Epithelial cell of proximal tubule (primary cell): ENCODE data around the gene PJA2. TPM values are rescaled to one million over a fixed set of nuclear protein-coding genes. Genes with fewer than 3 reads are reported as not detected.

ENCODE experiments used
- DNase-seq: peaks from one replicate; pipeline ENCODE4 v3.0.0-alpha.2; 2011; ENCODE audit warnings: low read depth
- H3K4me3 ChIP-seq: 2 replicates; pipeline ENCODE4 v1.5.1; 2011; ENCODE audit warnings: low read depth, mild to moderate bottlenecking, low read length
- CTCF ChIP-seq: conservative IDR thresholded peaks from 2 replicates; pipeline ENCODE4 v1.5.1; 2012; ENCODE audit warnings: low read depth, mild to moderate bottlenecking, low read length
- total RNA-seq: library from RNA; depleted of rRNA; stranded (reverse); fragments of >200 nt; gene quantifications from 2 replicates; pipeline ENCODE4 v1.2.3, GENCODE V29; 2015

Gene PJA2
- total RNA-seq, 1 donor from 2014 or later, result 42.3 TPM

GRCh38 chr5:109373932-109374331 lies 35.8 kb downstream of the PJA2 start:
- DNase-seq, result no peak
- H3K4me3 ChIP-seq, result no peak overlapping the region
- no peak for TF ChIP-seq CTCF

- no peak overlapping the region for H3K4me3 ChIP-seq
- TF ChIP-seq CTCF, result no peak
- DNase-seq, result no peak
Measured at GRCh38 chr5:109370343-109370742, 39.4 kb downstream of the PJA2 start.

GRCh38 chr5:109365653-109366052 lies 44.1 kb downstream of the PJA2 start:
- no peak for TF ChIP-seq CTCF
- H3K4me3 ChIP-seq, result no peak overlapping the region
- no peak for DNase-seq

GRCh38 chr5:109364977-109365376 lies 44.8 kb downstream of the PJA2 start:
- no peak for DNase-seq
- no peak overlapping the region for H3K4me3 ChIP-seq
- TF ChIP-seq CTCF, result no peak

- DNase-seq, result no peak
- no peak for TF ChIP-seq CTCF
- H3K4me3 ChIP-seq, result no peak overlapping the region
Measured at GRCh38 chr5:109359642-109360041, 50.1 kb downstream of the PJA2 start.

GRCh38 chr5:109357807-109358206 lies 52.0 kb downstream of the PJA2 start:
- no peak overlapping the region for H3K4me3 ChIP-seq
- DNase-seq, result no peak
- no peak for TF ChIP-seq CTCF

- no peak for DNase-seq
- TF ChIP-seq CTCF, result no peak
Measured at GRCh38 chr5:109354761-109355160, 55.0 kb downstream of the PJA2 start.

More at GRCh38 chr5:109354761-109355160, 55.0 kb downstream of the PJA2 start:
- no peak overlapping the region for H3K4me3 ChIP-seq
